Neural cell (in vitro differentiated cells): ENCODE measurements around the gene PLIN1.

ENCODE experiments used
- CTCF ChIP-seq: fragments of 450-650 bp; IDR thresholded peaks from 2 replicates; pipeline ENCODE4 v1.5.1; 2014; ENCODE audit warnings: antibody characterized with exemption, mild to moderate bottlenecking, moderate library complexity; ENCODE audit not compliant: poor library complexity, severe bottlenecking
- EP300 ChIP-seq: fragments of 450-650 bp; conservative IDR thresholded peaks from 2 replicates; pipeline ENCODE4 v1.6.1; 2014; ENCODE audit warnings: antibody characterized with exemption, mild to moderate bottlenecking, moderate library complexity; ENCODE audit not compliant: poor library complexity, severe bottlenecking
- EZH2 ChIP-seq: fragments of 200-600, 300-800 bp; shearing (Covaris generic), sonication (generic); IDR thresholded peaks from 2 replicates; pipeline ENCODE4 v1.6.1; 2014; ENCODE audit warnings: antibody characterized with exemption, low read length, borderline replicate concordance, mild to moderate bottlenecking; ENCODE audit not compliant: insufficient read depth, poor library complexity, severe bottlenecking
- MXI1 ChIP-seq: fragments of 450-650 bp; conservative IDR thresholded peaks from 2 replicates; pipeline ENCODE4 v1.6.1; 2014; ENCODE audit warnings: antibody characterized with exemption, mild to moderate bottlenecking; ENCODE audit not compliant: poor library complexity, severe bottlenecking
- POLR2AphosphoS5 ChIP-seq: IDR thresholded peaks from 2 replicates; pipeline ENCODE4 v1.6.1; 2012
- RAD21 ChIP-seq: fragments of 450-650 bp; conservative IDR thresholded peaks from 2 replicates; pipeline ENCODE4 v1.6.1; 2014; ENCODE audit warnings: antibody characterized with exemption, mild to moderate bottlenecking, moderate library complexity
- REST ChIP-seq: IDR thresholded peaks from 2 replicates; pipeline ENCODE4 v1.6.1; 2012; ENCODE audit warnings: borderline replicate concordance
- SMC3 ChIP-seq: fragments of 450-650 bp; conservative IDR thresholded peaks from 2 replicates; pipeline ENCODE4 v1.6.1; 2014; ENCODE audit warnings: antibody characterized with exemption, mild to moderate bottlenecking, moderate library complexity; ENCODE audit not compliant: poor library complexity

GRCh38 chr15:89693696-89694095 is 14.5 kb upstream of the PLIN1 start:
- TF ChIP-seq EP300 (no peak), CTCF (no peak), SMC3 (no peak), MXI1 (no peak), EZH2 (no peak), RAD21 (no peak), POLR2AphosphoS5 (no peak), REST (no peak)
